Measurements from ENCODE around the gene F10.

The F10 gene

DNA sequence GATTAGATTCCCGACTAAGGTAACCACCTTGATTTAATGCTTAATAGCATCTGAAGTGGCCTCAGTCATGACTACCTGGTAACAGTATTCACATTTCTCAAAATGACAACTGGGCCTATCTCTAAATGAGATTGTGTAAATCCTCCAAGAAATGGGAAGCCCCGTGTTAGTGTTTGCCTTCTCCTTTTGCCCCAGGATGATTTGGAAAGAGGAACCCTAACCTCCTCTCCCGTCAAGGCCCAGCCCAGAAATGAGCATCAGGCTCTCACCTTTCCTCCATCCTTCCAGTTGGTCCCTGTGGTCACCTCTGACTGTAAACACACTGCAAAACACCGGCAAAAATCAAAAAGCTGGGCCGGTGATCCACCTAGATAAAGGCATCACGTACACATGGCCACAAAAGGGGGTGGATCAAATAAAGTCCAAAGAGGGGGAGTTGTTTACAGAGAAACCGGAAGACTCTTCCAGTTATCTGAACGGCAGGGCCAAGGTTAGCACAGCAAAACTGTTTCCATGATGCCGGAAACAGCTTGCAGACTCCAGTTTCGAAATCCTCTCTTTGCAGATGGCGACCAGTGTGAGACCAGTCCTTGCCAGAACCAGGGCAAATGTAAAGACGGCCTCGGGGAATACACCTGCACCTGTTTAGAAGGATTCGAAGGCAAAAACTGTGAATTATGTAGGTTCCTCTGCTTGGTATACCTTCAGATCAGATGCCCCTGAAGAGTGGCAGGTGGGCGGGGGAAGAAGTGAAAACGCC is 16.4 kb downstream of the F10 start:
- no peak for DNase-seq (ENCODE audit: low read depth)

DNA sequence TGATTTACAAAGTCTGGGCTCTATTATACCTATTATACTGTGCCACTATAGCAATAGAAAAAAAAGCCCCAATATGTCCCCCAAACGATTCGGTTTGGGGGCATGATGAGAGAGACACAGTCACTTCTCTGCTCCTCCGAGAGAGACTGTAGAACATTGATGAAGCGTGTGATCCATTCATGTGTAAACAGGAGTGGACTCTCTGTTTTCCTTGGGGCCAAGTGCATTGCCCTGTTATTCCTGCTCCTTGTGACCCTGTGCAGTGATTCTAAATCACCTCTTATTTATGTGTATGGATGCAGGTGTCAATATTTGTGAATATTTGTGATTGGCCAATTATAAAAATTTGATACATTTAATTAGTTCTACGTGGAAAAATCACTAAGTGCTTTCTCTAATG is 17.0 kb downstream of the F10 start:
- no peak for DNase-seq (ENCODE audit: low read depth)

DNA sequence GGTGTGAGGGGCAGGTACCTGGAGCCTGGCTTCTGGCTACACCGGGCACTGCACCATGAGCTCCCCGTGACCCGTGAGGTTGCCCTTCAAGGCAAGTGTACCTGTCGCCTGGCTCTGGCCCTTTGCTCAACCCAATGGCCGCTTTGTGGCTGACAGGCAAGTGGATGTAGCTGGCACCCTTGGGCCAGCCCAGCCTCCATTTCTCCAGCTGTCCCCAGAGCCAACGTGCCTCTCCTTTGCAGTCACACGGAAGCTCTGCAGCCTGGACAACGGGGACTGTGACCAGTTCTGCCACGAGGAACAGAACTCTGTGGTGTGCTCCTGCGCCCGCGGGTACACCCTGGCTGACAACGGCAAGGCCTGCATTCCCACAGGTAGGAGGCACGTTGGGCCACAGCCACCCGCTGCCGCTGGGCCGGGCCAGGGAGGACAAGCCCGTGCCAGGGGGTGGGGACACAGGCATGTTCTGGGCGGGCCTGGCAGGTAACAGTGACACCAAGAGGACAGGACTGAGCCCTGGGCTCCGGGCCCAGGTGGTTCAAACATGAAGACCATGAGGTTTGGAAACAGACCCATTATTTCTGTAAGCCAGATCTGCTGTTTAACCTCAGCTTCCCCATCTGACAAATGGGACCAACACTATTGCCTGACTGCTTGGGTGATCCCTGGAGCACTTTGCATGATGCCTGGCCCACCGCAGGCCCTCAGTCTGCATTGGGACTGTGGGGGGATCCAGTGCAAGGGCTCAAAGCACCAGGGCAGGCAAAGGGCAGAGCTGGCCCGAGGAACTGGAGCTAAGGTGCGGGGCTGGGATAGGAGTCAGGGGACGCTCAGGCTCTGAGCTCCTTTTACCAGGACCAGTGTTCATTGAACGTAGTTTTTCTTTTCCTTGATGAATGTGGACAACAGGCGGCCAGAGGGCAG is 18.3 kb downstream of the F10 start:
- DNase-seq (ENCODE audit: low read depth) = no peak

DNA sequence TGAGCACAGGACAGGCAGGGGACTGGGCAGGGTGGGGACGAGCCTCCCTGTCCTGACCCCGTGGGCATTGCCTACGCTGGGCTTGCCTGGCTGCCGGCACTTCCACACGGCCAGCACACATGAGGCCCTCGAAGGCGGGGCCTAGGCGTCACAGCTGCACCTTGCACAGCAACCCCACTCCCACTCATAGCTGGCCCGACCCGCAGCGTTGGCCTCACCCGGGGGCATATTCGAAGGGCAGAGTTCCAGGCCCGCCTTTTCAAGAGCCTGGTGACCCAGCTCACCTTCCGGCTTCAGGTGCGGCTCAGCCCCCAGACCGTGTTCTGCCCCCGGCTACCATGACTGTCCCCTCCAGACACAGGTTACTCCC is 19.0 kb downstream of the F10 start:
- DNase-seq (ENCODE audit: low read depth) = no peak

DNA sequence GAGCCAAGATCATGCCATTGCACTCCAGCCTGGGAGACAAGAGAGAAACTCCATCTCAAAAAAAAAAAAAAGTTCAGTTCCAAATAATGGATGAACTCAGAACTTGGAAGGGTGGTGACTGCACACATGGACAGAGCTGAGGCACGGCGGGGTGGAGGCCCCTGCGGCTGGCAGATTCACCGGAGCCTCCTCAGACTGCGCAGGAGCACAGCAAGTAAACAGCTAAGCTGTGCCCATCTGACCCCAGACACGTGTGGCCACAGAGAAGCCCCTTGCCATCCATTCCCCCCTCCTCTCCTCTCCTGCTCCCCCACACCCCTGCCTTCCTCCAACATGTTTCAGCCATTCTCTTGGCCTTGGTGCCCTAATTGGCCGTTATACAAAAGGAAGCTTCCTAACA is 20.3 kb downstream of the F10 start:
- no peak for DNase-seq (ENCODE audit: low read depth)

DNA sequence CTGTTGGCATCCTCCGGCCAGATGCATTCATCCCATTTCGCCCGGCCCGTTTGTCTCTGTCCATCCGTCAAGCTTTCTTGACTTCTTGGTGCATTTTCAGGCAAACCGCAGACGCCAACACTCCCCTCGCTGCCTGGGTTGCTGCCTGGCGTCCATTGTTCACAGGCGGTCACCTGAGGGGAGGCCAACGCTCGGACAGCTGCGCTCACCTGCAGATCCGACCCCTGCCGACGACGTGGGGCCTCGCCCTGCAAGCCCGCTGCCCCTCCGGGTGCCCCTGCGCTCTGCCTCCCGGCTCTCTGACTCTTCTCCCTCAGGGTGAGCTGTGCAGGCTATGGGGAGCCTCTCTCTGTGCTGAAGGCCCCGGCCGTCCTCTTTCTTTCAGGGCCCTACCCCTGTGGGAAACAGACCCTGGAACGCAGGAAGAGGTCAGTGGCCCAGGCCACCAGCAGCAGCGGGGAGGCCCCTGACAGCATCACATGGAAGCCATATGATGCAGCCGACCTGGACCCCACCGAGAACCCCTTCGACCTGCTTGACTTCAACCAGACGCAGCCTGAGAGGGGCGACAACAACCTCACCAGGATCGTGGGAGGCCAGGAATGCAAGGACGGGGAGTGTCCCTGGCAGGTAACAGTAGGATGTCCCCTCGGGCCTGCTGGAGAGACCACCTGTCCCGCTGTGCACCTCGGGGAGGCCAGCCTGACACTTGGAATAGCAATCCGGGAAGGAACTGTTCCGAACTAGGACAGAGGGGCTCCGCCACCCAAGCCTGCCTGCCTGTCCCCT is 21.1 kb downstream of the F10 start:
- DNase-seq (ENCODE audit: low read depth) = no peak

DNA sequence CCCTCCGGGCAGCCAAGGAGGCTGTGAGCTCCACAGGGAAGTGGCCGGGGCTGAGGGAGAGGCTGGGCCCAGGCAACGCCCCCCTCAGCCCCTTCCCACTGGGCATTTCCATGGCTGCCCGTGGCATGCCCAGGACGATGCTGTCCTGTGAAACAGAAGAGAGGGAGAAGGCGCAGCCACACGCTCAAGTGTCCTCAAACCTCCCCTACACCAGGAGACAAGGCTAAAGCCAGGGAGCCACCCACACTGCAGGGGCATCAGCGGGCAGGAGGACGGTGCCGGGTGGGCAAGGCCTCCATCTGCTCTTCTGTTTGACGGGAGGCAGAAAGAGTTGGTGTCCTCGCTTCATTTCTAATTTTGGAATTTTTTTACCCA is 21.6 kb downstream of the F10 start:
- no peak for DNase-seq (ENCODE audit: low read depth)

DNA sequence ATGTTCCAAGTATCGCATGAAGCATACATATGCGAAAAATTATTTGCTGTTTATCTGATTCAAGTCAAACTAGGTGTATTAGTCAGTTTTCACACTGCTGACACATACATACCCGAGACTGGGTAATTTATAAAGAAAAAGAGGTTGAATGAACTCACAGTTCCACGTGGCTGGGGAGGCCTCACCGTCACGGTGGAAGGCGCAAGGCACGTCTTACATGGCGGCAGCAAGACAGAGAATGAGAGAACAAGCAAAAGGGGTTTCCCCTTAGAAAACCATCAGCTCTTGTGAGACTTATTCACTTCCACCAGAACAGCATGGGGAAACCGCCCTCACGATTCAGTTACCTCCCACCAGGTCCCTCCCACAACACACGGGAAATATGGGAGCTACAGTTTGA is 22.9 kb downstream of the F10 start:
- DNase-seq (ENCODE audit: low read depth) = no peak

DNA sequence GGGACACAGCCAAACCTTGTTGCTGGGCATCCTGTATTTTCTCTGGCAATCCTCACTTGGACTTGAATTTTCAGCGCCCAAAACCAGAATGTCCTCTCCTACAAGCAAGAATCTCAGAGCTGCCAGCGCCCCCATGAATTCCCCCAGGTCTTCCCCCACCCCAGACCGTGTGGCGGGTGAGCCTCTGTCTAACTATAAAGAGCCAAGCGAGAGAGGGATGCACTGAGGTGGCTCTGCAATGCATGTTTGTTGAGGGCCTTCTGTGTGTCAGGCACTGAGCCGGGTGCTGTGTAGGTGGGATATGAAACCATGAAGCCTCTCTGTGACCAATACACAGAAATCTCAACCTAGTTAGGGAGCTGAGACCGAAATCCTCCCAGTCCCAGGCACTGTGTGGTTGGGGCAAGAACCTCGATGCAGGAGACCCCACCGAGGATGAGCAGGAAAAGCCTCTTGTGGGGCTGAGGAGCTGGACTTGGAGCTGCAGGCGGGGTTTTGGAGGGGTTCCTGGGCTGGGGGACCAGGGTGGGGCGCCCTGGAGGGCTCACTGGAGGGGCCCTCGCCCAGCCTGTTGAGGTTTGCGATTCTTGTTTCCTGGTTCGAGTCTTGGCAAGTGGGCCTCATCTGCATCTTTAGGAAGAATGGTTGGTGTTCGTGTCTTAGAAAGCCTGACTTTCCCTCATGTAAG is 23.5 kb downstream of the F10 start:
- no peak for DNase-seq (ENCODE audit: low read depth)

DNA sequence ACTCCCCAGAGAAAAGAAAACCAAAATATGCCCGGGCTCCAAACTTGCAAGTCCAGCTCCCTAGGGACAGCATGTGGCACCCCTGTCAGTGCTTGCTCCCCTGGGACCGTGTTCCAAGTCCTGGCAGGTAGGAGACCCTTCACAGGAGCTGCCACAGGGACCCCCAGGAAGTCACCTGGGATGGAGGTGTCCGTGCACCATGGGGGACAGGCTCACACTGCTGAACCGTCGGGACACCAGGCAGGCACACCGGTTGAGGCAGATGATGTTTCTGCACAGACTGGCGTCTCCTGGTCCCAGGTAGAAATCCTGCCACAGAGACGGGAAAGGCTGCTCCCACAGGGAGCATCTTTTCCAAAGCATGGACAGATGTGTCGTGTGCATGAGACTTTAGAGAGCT is 24.2 kb downstream of the F10 start:
- DNase-seq (ENCODE audit: low read depth) = no peak

DNA sequence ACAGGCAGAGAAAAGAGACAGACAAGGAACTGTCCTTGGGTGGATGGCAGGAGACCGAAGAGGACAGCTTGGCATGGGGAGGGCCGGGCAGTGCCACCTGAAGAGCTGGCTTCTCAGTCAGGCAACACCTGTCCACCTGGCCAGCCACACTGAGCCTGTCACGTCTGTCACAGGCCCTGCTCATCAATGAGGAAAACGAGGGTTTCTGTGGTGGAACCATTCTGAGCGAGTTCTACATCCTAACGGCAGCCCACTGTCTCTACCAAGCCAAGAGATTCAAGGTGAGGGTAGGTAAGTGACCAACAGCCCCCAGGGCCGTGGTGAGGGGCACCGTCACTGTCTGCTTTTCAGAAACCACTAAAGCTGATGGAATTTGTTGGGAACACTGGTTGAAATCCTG is 24.6 kb downstream of the F10 start:
- no peak for DNase-seq (ENCODE audit: low read depth)

DNA sequence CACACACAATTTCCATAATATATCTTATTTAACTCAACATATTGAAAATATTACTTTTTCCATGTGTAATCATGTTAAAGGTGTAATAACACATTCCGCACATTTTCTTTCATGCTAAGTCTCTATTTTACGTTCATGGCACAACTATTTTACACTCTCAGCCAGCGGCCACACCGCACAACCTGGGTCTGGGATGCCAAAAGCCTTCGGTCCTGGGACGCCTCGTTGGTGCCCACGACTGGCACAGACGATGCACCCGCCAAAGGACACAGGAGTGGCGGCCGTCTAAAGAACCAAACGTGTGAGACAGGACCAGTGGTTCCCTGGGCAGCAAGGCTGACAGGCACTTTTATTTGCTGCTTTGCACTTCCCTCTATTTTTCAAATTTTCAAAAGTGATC is 25.8 kb downstream of the F10 start:
- DNase-seq (ENCODE audit: low read depth) = no peak

DNA sequence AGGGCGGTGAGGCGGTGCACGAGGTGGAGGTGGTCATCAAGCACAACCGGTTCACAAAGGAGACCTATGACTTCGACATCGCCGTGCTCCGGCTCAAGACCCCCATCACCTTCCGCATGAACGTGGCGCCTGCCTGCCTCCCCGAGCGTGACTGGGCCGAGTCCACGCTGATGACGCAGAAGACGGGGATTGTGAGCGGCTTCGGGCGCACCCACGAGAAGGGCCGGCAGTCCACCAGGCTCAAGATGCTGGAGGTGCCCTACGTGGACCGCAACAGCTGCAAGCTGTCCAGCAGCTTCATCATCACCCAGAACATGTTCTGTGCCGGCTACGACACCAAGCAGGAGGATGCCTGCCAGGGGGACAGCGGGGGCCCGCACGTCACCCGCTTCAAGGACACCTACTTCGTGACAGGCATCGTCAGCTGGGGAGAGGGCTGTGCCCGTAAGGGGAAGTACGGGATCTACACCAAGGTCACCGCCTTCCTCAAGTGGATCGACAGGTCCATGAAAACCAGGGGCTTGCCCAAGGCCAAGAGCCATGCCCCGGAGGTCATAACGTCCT is 26.4 kb downstream of the F10 start:
- DNase-seq (ENCODE audit: low read depth) = no peak

DNA sequence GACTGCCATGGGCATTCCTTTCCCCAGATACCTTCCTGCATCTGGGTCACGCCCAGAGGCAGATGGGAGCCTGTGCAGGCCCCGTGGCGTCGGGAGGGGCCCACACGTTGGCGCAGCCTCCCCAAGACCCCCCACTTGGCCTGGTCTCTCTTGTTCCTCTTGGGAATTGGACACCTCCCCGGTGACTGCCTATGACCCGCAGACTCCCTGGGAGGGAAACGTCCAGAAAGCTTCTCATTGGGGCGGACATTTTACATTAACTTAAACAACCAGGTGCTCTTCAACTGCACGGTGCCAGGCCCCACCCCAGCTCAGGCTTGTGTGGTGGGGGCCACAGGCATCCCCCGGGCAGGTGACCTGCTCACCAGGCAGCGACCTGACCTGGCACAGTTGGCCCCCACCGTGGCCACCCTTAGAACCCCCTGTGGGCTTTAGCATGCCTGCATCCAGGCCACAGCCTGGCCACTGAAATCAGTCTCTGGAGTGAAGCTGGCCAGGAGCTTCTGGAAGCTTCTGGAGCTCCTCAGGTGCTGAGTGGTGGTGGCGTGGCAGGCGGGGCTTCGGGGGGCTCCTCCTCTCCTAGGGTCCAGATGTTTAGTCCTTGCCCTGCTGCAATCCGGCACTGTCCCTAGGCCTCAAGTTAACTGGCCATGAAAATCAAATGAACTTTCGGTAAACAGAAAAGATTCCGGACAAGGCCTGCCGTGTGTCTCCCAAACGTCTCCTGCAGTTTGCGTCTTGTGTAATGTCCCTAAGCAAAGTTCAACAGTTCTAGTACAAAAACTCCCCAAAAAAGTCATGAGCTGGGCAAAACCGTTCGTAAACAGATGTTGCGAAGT is 27.3 kb downstream of the F10 start:
- no peak for DNase-seq (ENCODE audit: low read depth)

DNA sequence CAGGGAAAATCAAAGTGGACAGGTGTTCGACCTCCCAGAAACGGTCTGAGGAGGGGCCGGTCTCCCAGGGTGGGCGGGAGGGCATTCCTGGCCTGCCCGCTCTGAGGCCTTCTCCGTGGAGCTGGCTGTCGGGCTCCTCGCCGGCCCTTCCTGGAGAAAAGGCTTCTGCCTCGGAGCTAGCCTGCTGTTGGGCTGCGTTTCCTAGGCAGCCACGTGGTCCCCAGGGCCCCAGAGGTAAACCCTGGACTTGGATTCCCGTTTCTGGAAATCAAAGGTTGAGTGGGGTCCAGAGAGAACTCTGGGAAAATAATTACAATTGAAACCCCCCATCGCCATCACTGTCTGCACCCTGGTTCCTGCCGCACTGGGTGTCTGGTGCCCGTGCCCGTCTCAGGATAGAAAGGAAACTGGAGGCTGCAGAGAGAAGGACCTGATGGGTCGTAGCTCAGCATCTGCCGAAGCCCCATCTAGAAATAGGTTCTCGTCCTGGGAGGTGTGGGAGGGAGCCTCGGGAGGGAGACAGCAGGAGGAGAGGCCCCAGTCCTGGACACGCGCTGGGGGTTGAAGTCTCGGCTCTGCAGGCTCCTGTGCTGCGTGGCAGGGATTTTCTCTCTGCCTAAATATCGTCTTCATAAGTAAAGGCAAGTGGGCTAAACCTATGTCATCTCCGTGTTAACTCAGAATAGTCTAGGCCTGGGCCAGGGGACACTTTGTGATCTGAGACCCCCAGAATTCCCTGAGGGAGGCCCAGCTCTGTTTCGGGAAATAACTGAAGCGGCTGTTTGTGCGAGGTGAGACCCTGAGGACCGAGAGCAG is 28.2 kb downstream of the F10 start:
- DNase-seq (ENCODE audit: low read depth) = no peak

DNA sequence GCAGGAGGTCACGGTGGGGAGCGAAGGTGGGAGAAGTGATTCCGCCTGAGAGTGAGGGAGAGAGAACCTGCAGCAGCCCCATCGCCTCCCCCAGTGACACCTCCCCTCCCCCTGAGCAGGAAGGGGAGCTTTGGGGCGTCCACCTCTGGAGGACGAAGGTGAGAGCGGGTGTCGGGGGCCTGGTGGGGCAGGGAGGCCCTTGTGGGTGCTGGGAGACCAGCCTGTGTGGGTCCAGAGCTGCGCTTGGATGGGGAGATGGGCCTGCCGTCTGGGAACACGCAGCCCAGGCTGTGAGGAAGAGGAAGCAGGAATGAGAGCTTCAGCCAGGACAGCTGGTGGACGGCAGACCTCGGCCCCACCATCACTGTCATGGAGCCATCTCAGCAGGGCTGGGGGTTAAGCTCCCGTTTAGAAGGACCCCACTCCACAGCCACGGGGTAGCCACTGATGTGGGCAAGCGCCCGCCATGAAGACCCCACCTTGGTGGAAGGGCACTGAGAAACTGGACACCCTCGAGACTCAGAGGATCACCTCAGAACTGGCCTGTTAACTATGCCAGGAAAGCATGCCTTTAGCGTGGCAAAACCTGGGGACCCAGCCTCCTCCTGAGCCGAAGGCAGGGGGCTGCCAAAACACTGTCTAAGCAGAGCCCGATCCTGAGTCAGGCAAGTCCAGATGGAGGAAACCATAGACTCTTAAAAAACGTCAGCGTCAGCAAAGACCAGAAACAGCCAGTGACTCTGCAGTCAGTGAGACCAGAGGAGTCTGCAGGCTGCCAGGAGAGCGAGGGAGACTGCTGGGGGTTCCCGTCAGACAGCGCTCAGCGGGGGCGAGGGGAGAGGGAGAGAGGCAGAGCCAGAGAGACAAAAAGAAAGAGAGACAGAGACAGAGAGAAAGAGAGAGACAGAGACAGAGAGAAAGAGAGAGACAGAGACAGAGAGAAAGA is 29.4 kb downstream of the F10 start:
- no peak for DNase-seq (ENCODE audit: low read depth)

DNA sequence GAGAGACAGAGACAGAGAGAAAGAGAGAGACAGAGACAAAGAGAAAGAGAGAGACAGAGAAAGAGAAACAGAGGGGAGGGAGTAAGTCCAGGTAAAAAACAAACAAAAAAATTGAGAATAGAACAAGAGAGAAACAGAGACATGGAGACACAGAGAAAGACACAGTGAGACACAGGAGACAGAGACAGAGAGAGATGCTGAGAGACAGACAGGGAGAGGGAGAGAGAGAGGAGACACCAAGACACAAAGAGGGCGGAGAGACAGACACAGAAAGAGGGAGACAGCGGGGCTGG is 30.0 kb downstream of the F10 start:
- DNase-seq (ENCODE audit: low read depth) = no peak

DNA sequence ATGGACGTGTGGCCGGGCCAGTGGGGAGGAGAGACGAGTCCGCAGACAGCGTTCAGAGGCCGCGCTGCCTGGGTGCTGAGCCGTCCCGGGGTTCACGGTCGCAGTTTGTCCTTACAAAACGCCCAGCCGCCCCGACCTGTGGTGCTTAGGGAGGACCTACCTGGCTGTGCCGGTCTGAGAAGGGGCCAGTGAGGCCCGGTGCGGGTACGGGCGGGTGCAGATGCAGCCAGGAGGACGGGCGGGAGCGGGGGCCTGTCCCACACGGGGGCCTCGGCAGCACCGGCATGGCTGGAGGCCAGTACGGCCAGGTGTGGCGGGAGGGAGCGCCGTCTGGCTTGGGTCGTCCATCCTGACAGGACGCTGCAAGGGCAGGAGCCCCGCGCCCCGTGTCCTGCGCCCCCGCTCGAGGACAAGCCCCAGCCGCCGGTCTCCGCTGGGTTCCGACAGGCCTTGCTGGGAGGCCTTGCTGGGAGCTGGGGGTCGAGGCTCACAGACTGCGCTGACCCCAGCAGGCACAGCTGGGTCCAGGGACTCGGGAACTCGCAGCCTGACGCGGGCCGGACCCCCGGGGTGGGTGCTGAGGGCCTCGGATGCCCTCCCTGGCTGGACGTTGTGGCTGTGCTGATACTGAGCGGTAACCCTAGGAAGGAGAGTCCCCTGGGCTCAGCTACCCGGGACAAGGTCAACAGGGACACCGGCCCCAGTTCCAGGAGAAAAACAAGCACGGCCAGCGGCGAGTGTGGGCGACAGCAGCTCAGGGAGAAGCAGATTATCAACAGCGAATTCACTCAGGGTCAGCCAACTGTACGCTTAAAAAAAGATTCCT is 30.6 kb downstream of the F10 start:
- no peak for DNase-seq (ENCODE audit: low read depth)

Data from activated T-helper 1 cell treated with Interleukin-2 at 50 U/mL for 16 hours (primary cell).